ENCODE data around the gene SNCG.

- no peak for TF ChIP-seq NR3C1 (CRISPR knock-in tag; conservative IDR thresholded peaks at IDR 0.05; ENCODE audit: low read depth)
- TF ChIP-seq, protein P1, sequence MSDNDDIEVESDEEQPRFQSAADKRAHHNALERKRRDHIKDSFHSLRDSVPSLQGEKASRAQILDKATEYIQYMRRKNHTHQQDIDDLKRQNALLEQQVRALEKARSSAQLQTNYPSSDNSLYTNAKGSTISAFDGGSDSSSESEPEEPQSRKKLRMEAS (CRISPR knock-in tag; IDR thresholded peaks at IDR 0.05), result no peak
- no peak for TF ChIP-seq ELF4 (CRISPR knock-in tag; IDR thresholded peaks at IDR 0.05; ENCODE audit: low read depth)
- TF ChIP-seq, protein P2, sequence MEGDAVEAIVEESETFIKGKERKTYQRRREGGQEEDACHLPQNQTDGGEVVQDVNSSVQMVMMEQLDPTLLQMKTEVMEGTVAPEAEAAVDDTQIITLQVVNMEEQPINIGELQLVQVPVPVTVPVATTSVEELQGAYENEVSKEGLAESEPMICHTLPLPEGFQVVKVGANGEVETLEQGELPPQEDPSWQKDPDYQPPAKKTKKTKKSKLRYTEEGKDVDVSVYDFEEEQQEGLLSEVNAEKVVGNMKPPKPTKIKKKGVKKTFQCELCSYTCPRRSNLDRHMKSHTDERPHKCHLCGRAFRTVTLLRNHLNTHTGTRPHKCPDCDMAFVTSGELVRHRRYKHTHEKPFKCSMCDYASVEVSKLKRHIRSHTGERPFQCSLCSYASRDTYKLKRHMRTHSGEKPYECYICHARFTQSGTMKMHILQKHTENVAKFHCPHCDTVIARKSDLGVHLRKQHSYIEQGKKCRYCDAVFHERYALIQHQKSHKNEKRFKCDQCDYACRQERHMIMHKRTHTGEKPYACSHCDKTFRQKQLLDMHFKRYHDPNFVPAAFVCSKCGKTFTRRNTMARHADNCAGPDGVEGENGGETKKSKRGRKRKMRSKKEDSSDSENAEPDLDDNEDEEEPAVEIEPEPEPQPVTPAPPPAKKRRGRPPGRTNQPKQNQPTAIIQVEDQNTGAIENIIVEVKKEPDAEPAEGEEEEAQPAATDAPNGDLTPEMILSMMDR (IDR thresholded peaks at IDR 0.05), result no peak
- no peak for TF ChIP-seq CBFB (CRISPR knock-in tag; IDR thresholded peaks at IDR 0.05; ENCODE audit: low read depth)
- TF ChIP-seq FOXJ3 (CRISPR knock-in tag; IDR thresholded peaks at IDR 0.05; ENCODE audit: borderline replicate concordance), result no peak
- no peak for TF ChIP-seq ZNF232 (CRISPR knock-in tag; IDR thresholded peaks at IDR 0.05)
- TF ChIP-seq NR2C2 (CRISPR knock-in tag; IDR thresholded peaks at IDR 0.05), result no peak
- no peak for TF ChIP-seq CREB1 (CRISPR knock-in tag; IDR thresholded peaks at IDR 0.05)
- TF ChIP-seq ATF3 (CRISPR knock-in tag; conservative IDR thresholded peaks at IDR 0.05), result no peak
Observed at GRCh38 chr10:86967481-86967941, 9.1 kb downstream of the SNCG start.

All from WTC11 (cell line).